Muscle layer of duodenum (tissue), 2 donors: ENCODE data around the gene NPLOC4.
A peak's percentile ranks its signal among the peaks of the same experiment; 100 is the strongest.

Source experiments
- H3K27ac ChIP-seq: one replicate; pipeline ENCODE4 v1.7.0; 2013; ENCODE audit warnings: mild to moderate bottlenecking, low read length
- H3K27me3 ChIP-seq: one replicate; pipeline ENCODE4 v1.7.0; 2013; ENCODE audit warnings: low read depth, mild to moderate bottlenecking, control low read depth, low read length
- H3K36me3 ChIP-seq, 2 donors: one replicate each; pipeline ENCODE4 v1.7.0; 2013; ENCODE audit warnings: low read length in 2 of 2, control low read depth in 1 of 2, mild to moderate bottlenecking in 1 of 2; ENCODE audit not compliant: insufficient read depth in 2 of 2, control insufficient read depth in 1 of 2
- H3K4me1 ChIP-seq, 2 donors: one replicate each; pipeline ENCODE4 v1.7.0; 2013; ENCODE audit warnings: low read length in 2 of 2, mild to moderate bottlenecking in 2 of 2, control low read depth in 1 of 2, moderate library complexity in 1 of 2; ENCODE audit not compliant: insufficient read depth in 2 of 2, control insufficient read depth in 1 of 2
- H3K4me3 ChIP-seq, 2 donors: one replicate each; pipeline ENCODE4 v1.7.0; 2013; ENCODE audit warnings: low read length in 2 of 2, low read depth in 1 of 2, mild to moderate bottlenecking in 1 of 2
- H3K9me3 ChIP-seq, 2 donors: one replicate each; pipeline ENCODE4 v1.7.0; 2013; ENCODE audit warnings: low read length in 2 of 2, control low read depth in 1 of 2, mild to moderate bottlenecking in 1 of 2; ENCODE audit not compliant: control insufficient read depth in 1 of 2
- donor health status: healthy.

Gene NPLOC4

DNA sequence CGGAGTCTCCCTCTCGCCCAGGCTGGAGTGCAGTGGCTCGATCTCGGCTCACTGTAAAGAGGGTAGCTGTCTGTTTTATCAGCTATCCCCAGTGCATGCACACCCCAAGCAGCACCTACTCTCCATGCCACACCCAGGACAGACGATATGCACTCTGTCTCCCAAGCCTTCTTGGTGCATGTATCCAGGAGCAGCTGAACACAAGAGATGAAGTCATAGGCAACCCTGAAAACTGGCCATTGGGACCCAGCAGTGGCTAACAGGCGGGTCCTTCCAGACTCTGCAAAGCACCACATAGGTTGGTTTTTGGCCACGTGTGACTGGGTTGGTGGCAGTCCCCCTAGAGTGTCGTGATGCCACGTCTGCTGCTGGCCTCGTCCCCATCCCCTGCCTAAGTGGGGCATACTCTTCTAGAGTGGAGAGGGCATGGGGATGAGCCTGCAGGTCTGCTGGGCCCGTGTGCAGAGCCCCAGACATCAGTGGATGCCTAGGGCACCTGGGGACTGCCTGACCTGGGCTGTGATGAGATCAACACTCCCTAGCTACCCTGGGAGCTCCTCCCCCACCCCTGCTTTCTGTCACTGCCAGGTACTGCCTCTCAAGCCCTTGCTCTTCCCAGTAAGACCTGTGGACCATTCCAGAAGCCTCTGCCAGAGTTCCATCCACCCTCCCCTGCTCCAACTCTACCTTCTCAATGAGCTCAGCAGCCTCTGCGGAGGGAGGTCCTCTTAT, 10.1 kb upstream of the NPLOC4 start:
- no peaks in the 10 kb centered on the region for H3K4me1 ChIP-seq
- peaks cover 10% of the 10 kb centered on the region for H3K27me3 ChIP-seq
- H3K36me3 ChIP-seq: no peaks in the 10 kb centered on the region
- H3K9me3 ChIP-seq: peaks cover 0 to 6% of the 10 kb centered on the region in 2 donors
- no peak overlapping the region for H3K4me3 ChIP-seq
- no peak overlapping the region for H3K27ac ChIP-seq

DNA sequence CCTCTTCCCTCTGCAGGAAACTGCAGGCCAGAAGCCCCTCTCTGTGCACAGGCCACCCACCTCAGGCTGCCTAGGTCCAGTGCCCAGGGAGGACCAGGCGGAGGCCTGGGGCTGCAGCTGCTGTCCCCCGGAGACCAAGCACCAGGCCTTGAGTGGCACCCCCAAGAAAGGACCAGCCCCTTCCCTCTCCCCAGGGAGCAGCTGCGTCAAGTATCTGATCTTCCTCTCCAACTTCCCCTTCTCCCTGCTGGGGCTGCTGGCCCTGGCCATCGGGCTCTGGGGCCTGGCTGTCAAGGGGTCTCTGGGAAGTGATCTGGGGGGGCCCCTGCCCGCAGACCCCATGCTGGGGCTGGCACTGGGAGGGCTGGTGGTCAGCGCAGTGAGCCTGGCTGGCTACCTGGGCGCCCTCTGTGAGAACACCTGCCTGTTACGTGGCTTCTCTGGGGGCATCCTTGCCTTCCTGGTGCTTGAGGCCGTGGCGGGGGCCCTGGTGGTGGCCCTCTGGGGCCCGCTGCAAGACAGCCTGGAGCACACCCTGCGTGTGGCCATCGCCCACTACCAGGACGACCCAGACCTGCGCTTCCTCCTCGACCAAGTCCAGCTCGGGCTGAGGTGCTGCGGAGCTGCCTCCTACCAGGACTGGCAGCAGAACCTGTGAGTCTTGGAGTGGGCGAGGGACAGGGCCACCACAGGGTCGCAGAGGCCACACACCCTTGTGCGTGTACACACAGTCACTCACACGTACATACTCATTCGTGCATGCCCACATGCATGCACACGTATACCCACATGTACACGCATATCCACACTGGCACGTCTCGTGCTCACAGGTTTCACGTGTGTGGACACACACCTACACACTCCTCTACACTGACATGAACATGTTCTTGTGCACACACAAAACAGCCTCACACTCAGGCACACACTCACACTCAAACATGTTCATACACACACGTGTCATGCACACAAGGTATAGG, 8.4 kb upstream of the NPLOC4 start:
- Histone ChIP-seq H3K4me1 (no peaks in the 10 kb centered on the region), H3K36me3 (no peaks in the 10 kb centered on the region), H3K9me3 (peaks cover 0 to 6% of the 10 kb centered on the region in 2 donors), H3K4me3 (no peak overlapping the region), H3K27me3 (peaks cover 10% of the 10 kb centered on the region), H3K27ac (no peak overlapping the region)

DNA sequence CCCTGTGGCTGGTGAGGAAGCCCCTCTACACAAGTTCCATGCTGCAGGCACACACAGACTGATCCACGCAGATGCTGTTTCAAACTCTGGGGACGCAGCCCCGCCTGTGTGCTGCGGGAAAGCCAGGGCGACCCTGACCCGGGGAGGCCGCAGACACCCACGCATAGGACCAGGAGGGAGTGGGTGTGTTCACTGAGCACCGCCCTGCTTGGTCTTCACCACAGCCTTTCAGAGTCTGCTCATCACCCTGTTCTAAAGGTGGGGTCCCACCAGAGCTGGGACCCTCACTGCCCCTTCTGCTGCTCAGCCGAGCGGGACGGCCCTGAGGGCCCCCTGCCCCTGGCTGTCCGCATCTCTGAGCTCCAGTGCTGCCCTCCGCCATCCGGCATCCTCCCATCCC, 7.6 kb upstream of the NPLOC4 start:
- no peak overlapping the region for H3K27ac ChIP-seq
- no peak overlapping the region for H3K4me3 ChIP-seq
- peaks cover 0 to 6% of the 10 kb centered on the region in 2 donors for H3K9me3 ChIP-seq
- H3K36me3 ChIP-seq: no peaks in the 10 kb centered on the region
- peaks cover 10% of the 10 kb centered on the region for H3K27me3 ChIP-seq
- H3K4me1 ChIP-seq: no peaks in the 10 kb centered on the region

DNA sequence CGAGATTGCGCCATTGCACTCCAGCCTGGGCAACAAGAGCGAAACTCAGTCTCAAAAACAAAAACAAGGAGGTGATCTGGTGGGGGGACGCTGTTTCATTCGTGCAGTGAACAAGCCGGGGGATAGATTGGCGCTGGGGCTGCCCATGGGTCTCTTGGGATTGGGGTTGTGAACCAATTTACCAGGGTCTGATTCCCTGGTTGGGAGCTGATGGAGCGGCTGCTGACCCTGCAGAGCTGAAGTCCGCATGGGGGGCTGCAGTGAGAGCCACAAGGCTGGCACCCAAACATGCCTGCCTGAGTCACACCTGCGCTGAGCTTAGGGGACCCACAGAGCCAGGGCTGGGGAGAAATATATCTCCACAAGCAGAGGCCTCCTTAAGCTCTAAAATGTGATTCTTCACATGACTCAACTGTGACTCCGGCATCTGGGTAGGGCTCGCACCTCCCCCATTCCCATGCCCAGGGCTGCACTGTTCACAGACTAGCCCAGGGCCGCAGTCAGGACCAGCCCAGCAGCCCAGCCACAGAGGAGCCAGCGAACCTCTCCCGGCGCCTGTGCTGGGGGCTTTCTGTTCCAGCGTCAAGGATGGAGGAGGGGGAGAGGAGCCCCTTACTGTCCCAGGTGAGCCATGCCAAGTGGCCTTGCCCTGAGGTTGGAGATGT, 5.0 kb upstream of the NPLOC4 start:
- peaks cover 0 to 6% of the 10 kb centered on the region in 2 donors for H3K4me1 ChIP-seq
- H3K27ac ChIP-seq: no peak overlapping the region
- H3K27me3 ChIP-seq: peaks cover under 1% of the 10 kb centered on the region
- H3K36me3 ChIP-seq: no peaks in the 10 kb centered on the region
- no peaks in the 10 kb centered on the region for H3K9me3 ChIP-seq
- H3K4me3 ChIP-seq: no peak overlapping the region

DNA sequence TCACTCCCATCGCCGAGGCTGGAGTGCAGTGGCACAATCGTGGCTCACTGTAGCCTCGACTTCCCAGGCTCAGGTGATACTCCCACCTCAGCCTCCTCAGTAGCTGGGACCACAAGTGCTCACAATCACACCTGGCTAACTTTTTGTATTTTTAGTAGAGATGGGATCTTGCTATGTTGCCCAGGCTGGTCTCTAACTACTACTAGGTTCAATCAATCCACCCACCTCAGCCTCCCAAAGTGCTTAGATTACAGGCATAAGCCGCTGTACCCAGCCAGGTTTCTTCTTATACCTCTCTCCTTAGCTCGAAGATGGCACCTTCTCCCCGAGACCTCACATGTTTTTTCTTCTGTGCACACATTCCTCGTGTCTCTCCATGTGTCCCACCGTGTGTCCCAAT, 3.1 kb upstream of the NPLOC4 start:
- Histone ChIP-seq H3K27ac (no peak overlapping the region), H3K9me3 (no peaks in the 10 kb centered on the region), H3K4me1 (peaks cover 7 to 19% of the 10 kb centered on the region in 2 donors), H3K4me3 (no peak overlapping the region), H3K27me3 (no peaks in the 10 kb centered on the region), H3K36me3 (peaks cover 0 to 4% of the 10 kb centered on the region in 2 donors)

DNA sequence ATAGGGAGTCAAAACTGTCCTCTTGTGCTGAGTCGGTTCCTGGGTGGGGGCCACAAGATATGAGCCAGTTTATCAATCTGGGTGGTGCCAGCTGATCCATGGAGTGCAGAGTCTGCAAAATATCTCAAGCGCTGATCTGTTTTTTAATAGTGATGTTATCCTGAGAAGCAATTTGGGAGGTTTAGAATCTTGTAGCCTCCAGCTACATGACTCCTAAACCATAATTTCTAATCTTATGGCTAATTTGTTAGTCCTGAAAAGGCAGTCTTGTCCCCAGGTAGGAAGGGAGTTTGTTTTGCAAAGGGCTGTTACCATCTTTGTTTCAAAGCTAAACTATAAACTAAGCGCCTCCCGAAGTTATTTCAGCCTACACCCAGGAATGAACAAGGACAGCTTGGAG, 1.8 kb upstream of the NPLOC4 start:
- Histone ChIP-seq H3K4me3 (no peak overlapping the region), H3K4me1 (peaks cover 7 to 31% of the 10 kb centered on the region in 2 donors), H3K27ac (no peak overlapping the region), H3K27me3 (no peaks in the 10 kb centered on the region), H3K36me3 (peaks cover 0 to 4% of the 10 kb centered on the region in 2 donors), H3K9me3 (no peaks in the 10 kb centered on the region)

DNA sequence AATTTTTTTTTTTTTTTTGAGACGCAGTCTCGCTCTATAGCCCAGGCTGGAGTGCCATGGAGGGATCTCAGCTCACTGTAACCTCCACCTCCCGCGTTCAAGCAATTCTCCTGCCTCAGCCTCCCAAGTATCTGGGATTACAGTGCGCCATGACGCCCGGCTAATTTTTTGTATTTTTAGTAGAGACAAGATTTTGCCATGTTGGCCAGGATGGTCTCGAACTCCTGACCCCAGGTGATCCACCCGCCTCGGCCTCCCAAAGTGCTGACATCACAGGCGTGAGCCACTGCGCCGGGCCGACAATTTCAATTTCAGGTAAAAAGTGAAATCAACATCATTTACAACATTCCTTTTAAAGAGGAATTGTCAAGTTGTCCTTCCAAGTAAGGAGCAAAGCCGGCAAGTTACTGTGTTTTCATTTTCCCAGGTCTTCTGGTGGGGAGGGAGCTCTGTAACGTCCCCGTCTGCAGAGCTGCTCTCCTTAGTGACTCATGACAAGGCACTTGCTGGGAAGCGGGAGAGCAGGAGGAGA, 873 bp downstream of the NPLOC4 start:
- Histone ChIP-seq H3K9me3 (no peaks in the 10 kb centered on the region), H3K27me3 (no peaks in the 10 kb centered on the region), H3K27ac (peak overlapping the region; percentile 93), H3K36me3 (peaks cover 0 to 4% of the 10 kb centered on the region in 2 donors), H3K4me3 (peak overlapping the region; percentile 89 to 94), H3K4me1 (peaks cover 7 to 35% of the 10 kb centered on the region in 2 donors)

DNA sequence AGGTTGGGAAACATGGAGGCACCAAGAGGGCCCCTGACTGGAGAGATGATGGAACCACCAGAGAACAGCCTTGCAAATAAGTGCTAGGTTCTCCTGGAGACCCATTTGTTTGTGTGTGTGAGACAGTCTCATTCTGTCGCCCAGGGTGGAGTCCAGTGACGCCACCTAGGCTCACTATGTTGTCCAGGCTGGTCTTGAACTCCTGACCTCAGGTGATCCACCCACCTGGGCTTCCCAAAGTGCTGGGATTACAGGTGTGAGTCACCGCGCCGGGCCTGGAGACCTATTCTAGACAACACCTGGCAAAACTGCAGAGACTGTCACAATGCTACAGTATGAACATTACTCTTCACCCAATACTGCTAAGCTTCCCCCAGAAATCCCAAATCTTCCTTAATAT, 1.5 kb downstream of the NPLOC4 start:
- H3K4me1 ChIP-seq: peaks cover 7 to 35% of the 10 kb centered on the region in 2 donors
- H3K27ac ChIP-seq: no peak overlapping the region
- no peaks in the 10 kb centered on the region for H3K27me3 ChIP-seq
- peaks cover 0 to 4% of the 10 kb centered on the region in 2 donors for H3K36me3 ChIP-seq
- peak overlapping the region; percentile 89 to 94 for H3K4me3 ChIP-seq
- H3K9me3 ChIP-seq: no peaks in the 10 kb centered on the region

DNA sequence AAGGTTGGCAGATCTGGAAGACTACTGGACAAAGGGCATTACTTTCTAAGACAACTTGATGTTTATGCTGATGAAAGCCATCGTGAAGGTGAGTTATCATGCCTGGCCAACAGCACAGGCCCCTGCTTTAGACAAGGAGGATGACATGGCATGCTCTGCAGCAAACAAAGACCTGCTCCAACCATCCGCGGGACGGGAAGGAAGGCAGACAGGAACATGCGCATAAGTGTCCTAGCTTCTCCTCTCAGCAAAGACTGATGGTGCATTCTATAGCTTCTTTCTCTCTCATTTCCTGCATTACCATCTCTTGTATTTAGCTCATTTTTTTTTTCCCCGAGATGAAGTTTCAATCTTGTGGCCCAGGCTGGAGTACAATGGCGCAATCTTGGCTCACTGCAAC, 5.4 kb downstream of the NPLOC4 start:
- Histone ChIP-seq H3K4me3 (no peak overlapping the region), H3K36me3 (peaks cover 8 to 25% of the 10 kb centered on the region in 2 donors), H3K4me1 (peaks cover 7 to 29% of the 10 kb centered on the region in 2 donors), H3K27me3 (no peaks in the 10 kb centered on the region), H3K27ac (no peak overlapping the region), H3K9me3 (no peaks in the 10 kb centered on the region)

DNA sequence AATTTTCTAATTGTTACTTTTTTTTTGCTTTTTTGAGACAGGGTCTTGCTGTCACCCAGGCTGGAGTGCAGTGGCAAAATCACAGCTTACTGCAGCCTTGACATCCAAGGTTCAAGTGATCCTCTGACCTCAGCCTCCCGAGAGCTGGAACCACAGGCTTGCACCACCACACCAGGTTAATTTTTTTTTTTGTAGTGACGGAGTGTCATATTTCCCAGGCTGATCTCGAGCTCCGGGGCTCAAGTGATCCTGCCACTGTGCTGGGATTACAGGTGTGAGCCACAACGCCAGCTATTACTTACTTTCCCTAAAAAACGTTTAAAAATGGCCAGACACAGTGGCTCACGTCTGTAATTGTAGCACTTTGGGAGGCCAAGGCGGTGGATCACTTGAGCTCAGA, 6.6 kb downstream of the NPLOC4 start:
- Histone ChIP-seq H3K27me3 (no peaks in the 10 kb centered on the region), H3K9me3 (no peaks in the 10 kb centered on the region), H3K4me3 (no peak overlapping the region), H3K4me1 (peaks cover under 1 to 18% of the 10 kb centered on the region in 2 donors), H3K27ac (no peak overlapping the region), H3K36me3 (peaks cover 16 to 35% of the 10 kb centered on the region in 2 donors)
